GM12864 (cell line): ENCODE results near the gene STK39.

ENCODE experiments used
- DNase-seq: peaks from one replicate; pipeline ENCODE4 v3.0.0-alpha.2; 2011; ENCODE audit warnings: low read depth
- H3K4me3 ChIP-seq: 2 replicates; pipeline ENCODE4 v1.5.1; 2011; ENCODE audit warnings: mild to moderate bottlenecking, low read depth, low read length, control low read depth
- TF ChIP-seq, protein P1 (sequence below): IDR thresholded peaks from 2 replicates; pipeline ENCODE4 v1.5.1; 2011; ENCODE audit warnings: low read depth, mild to moderate bottlenecking, moderate library complexity, low read length, control low read depth, inconsistent platforms; ENCODE audit errors: missing control alignments

STK39 gene

DNA sequence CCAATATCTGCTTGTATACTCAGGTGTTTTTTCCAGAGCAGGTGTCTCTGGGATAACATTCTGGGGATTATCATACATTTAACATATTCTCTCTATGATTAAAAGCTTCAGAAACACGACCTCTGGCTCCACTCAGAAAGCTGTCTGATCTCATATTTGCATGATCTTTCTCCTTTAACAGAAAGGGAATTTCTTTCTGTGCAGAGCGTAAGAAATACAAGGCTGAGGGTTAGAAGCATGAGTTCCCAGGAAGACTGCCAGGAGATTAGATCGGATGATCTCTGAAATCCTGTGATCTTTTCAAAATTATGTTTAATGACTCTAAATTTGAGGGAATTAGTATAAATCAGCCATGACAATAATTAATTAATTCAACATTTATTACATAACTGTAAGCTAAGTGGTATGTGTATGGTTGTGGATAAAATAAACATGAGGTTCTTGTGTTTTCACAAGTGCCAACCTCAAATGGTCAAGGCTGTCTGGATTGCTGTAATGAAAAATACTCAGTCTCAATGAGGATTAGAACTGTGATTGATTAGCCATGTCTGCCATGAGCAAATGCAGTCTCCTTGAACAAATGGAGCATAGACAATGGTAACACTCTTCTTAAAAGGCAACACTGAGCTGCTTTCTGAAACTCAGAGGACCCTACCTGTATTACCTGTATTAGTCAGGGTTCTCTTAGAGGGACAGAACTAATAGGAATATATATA, 304.9 kb downstream of the STK39 start:
- DNase-seq: no peak
- TF ChIP-seq, protein P1, sequence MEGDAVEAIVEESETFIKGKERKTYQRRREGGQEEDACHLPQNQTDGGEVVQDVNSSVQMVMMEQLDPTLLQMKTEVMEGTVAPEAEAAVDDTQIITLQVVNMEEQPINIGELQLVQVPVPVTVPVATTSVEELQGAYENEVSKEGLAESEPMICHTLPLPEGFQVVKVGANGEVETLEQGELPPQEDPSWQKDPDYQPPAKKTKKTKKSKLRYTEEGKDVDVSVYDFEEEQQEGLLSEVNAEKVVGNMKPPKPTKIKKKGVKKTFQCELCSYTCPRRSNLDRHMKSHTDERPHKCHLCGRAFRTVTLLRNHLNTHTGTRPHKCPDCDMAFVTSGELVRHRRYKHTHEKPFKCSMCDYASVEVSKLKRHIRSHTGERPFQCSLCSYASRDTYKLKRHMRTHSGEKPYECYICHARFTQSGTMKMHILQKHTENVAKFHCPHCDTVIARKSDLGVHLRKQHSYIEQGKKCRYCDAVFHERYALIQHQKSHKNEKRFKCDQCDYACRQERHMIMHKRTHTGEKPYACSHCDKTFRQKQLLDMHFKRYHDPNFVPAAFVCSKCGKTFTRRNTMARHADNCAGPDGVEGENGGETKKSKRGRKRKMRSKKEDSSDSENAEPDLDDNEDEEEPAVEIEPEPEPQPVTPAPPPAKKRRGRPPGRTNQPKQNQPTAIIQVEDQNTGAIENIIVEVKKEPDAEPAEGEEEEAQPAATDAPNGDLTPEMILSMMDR: no peak
- no peak overlapping the region for H3K4me3 ChIP-seq

DNA sequence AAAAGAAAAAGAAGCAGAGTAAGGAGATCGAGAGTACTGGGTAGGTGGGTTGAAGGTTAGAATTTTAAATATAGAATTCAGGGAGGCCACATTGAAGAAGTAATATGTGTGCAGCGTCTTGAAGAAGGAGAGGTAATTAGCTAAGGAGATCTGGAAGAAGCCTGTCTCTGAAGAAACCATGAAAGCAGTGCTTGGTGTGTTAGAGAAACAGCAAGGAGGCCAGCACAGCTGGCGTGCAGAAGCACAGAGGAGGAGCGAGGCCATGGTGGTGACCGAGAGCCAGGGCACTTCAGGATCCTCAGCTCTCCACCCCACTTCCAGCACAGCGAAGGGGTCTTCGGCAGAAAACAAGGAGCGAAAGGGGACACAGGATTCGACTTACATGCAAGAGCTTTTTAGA, 305.8 kb downstream of the STK39 start:
- DNase-seq: no peak
- TF ChIP-seq, protein P1: no peak
- H3K4me3 ChIP-seq: no peak overlapping the region

DNA sequence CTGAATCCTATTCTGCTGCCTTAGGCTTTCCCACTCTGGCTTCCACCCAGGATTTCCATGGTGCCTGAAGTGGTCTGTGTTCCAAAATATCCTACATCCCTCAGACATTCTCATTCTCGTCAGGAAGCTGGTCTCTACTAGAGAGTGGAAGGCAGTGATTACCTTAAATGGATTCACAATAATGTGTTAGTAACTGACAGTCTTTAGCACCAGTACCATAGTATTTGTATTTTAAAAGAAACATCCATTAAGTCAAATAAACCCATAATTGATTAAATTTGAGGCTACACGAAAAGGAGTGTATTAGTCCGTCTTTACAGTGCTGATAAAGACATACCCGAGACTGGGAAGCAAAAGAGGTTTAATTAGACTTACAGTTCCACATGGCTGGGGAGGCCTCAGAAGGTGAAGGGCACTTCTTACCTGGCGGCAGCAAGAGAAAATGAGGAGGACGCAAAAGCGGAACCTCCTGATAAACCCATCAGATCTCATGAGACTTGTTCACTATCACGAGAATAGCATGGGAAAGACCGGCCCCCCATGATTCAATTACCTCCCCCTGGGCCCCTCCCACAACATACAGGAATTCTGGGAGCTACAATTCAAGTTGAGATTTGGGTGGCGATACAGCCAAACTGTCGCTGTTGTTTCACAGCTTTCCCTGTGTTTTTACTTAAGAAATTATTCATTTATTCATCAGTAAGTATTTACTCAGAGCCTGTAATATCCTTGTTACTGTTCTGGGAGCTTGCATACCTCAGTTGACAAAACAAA, 306.5 kb downstream of the STK39 start:
- H3K4me3 ChIP-seq: no peak overlapping the region
- TF ChIP-seq, protein P1: no peak

DNA sequence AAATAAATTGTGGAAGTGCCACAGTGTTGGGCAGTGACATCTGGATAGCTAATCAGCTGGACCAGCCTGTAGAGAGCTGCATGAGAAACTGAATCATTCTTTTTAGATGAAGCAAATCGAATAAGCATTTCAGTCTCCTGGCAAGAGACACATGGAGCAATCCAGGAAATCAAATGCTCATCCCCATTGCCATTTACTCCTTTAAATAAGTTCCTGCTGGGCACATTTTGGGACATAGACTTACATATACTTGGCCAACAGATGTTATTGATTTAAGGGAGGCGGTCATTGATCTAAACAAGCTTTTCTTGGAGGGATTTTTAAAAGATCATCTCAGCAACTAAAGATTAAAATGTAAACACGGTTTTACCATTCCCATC, 307.1 kb downstream of the STK39 start:
- H3K4me3 ChIP-seq: no peak overlapping the region
- no peak for DNase-seq
- TF ChIP-seq, protein P1: no peak

More for the DNA sequence above, 306.5 kb downstream of the STK39 start:
- no peak for DNase-seq

DNA sequence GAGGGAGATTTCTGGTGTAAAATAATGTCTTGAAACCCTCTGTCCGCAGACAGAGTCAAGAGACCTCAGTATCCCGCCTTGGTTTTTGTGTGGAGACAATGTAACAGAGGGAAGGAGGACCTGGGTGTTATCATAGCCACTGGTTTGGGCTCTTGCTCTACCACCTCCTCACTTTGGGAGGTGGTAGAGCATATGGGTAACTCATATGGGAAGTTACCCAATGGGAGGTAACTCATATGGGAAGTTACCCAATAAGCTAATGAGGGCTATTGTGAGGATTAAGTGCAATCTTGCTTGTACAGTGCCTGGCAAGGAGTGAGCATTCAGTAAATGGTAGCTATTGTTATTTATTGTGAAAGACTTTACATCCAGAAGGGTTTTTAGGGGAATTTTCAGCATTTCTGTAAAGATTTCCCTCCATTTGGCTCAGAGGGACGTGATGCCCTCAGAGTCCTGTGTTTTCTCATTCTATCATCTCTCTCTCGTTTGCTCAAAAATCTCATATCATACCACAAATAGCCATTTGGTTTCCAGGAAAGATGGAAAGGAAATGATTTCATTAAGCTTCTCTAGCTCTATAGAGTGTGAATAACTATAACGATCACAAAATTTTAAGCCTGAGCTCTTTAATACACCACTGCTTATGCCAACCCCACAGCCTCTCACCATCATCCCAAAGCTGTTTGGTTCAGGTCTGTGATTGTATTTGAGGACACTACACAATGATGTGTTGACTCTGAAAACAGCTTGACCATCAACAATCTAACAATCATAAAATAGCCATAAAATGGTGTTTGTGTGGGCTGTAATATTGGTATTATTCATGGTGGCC, 307.7 kb downstream of the STK39 start:
- no peak overlapping the region for H3K4me3 ChIP-seq
- TF ChIP-seq, protein P1: no peak
- DNase-seq: no peak

DNA sequence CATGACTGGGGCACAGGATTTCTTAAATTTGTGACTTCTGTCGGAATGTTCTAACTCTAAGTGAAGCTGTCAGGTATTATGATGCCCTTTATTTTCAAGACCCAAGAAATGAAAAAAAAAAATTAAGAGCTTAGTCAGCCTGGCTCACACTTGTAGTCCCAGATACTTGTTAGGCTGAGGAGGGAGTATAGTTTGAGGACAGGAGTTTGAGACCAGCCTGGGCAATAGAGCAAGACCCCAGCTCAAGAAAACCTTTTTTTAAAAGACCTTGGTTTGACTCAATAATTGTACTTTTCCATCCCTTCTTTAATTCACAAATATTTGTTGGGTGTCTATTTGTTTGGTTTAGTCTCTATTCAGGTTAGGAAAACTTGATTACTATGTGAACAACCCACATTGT, 310.0 kb downstream of the STK39 start:
- H3K4me3 ChIP-seq: no peak overlapping the region
- TF ChIP-seq, protein P1: no peak
- DNase-seq: no peak
